BLaER1 treated with 17β-estradiol and CSF1 and Interleukin-3, amounts not matched to agents 10 nM and 100 nM (cell line): Measurements from ENCODE around the gene PSEN2.
"Not testable (repeated sequence)": the region's sequence is repeated elsewhere in the genome, so short reads cannot be mapped to it uniquely, and the experiment has no call there.

ENCODE experiments used
- H3K27ac ChIP-seq, 11 experiments: shearing (Covaris generic); formaldehyde crosslinking; 2 replicates each; pipeline ENCODE4 v1.8.1; 2022
- H3K27me3 ChIP-seq, 11 experiments: shearing (Covaris generic); formaldehyde crosslinking; 2 replicates each; pipeline ENCODE4 v1.8.1; 2022
- H3K36me3 ChIP-seq, 11 experiments: shearing (Covaris generic); formaldehyde crosslinking; 2 replicates each; pipeline ENCODE4 v1.8.1; 2022
- H3K4me1 ChIP-seq, 10 experiments: shearing (Covaris generic); formaldehyde crosslinking; 2 replicates each; pipeline ENCODE4 v1.8.1; 2022
- H3K4me2 ChIP-seq, 11 experiments: shearing (Covaris generic); formaldehyde crosslinking; 2 replicates each; pipeline ENCODE4 v1.8.1; 2022
- H3K4me3 ChIP-seq, 10 experiments: shearing (Covaris generic); formaldehyde crosslinking; 2 replicates each; pipeline ENCODE4 v1.8.1; 2022
- H3K9ac ChIP-seq, 11 experiments: shearing (Covaris generic); formaldehyde crosslinking; 2 replicates each; pipeline ENCODE4 v1.8.1; 2022
- H3K9me3 ChIP-seq, 11 experiments: shearing (Covaris generic); formaldehyde crosslinking; replicated peaks in 1 of 11; 2 replicates each; pipeline ENCODE4 v1.8.1; 2022
- H4K20me1 ChIP-seq, 11 experiments: shearing (Covaris generic); formaldehyde crosslinking; 2 replicates each; pipeline ENCODE4 v1.8.1; 2022
- Cebpa-rat ChIP-seq, 11 experiments: shearing (Covaris generic); IDR thresholded peaks; 2 replicates each; pipeline ENCODE4 v1.8.1; 2022

Gene PSEN2

DNA sequence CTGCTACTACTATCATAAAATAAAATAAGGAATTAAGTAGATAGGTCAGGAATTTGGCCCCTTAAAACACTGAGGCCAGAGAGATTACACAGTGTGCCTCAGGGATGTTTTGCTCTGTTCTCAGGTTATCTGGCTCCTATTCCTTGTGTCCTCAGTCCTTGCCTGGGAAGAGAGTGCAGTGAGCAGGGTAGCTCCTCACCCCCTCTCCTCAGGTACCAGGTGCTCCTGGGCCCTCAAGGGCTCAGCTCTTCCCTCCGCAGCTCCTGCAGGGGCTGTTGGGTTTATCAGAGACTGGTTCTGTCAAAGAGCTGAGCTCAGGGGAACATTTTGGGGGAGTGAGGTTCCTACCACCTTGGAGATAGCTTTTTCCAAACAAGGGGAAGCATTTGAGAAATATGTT, 49.6 kb downstream of the PSEN2 start:
- no peak overlapping the region for H3K9ac ChIP-seq
- H3K27me3 ChIP-seq, result no peaks in the 10 kb centered on the region
- no peaks in the 10 kb centered on the region for H4K20me1 ChIP-seq
- TF ChIP-seq Cebpa-rat (IDR thresholded peaks at IDR 0.05), result no peak
- H3K27ac ChIP-seq, result no peak overlapping the region
- H3K4me2 ChIP-seq, result no peak overlapping the region
- peaks cover 0 to 25% (median 8%) of the 10 kb centered on the region in 11 experiments; a peak in 4 of 22 replicates for H3K9me3 ChIP-seq
- H3K4me1 ChIP-seq, result peaks cover 0 to 12% (median 10%) of the 10 kb centered on the region in 10 experiments; a peak in 11 of 20 replicates
- no peak overlapping the region for H3K4me3 ChIP-seq
- no peaks in the 10 kb centered on the region for H3K36me3 ChIP-seq

DNA sequence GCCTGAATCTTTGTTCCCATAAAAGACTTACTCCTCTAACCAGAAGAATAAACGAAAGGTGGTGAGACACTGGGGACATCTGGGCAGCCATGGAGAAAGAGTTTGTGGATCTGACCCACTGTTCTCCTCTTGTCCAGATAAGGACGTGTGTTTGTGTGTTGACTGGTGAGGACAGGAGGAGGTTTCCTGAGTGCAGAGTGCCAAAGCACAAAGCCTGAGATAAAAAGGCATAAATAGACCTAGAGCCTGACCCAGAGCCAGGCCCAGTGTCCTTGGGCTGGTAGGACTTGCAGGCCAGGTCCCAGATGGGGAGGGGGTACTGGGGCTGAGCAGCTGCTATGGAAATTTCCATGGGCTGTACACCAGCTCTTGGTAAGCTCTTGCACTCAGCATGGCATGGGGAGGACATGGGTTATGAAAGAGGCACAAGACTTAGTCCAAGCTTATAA, 50.1 kb downstream of the PSEN2 start:
- no peak overlapping the region for H3K27ac ChIP-seq
- no peaks in the 10 kb centered on the region for H3K27me3 ChIP-seq
- H3K36me3 ChIP-seq, result no peaks in the 10 kb centered on the region
- H4K20me1 ChIP-seq, result no peaks in the 10 kb centered on the region
- no peak for TF ChIP-seq Cebpa-rat (IDR thresholded peaks at IDR 0.05)
- H3K4me3 ChIP-seq, result no peak overlapping the region
- H3K4me1 ChIP-seq, result peaks cover 0 to 8% (median 6%) of the 10 kb centered on the region in 10 experiments; a peak in 11 of 20 replicates
- peaks cover 0 to 25% (median 8%) of the 10 kb centered on the region in 11 experiments; a peak in 4 of 22 replicates for H3K9me3 ChIP-seq
- H3K9ac ChIP-seq, result no peak overlapping the region
- no peak overlapping the region for H3K4me2 ChIP-seq

DNA sequence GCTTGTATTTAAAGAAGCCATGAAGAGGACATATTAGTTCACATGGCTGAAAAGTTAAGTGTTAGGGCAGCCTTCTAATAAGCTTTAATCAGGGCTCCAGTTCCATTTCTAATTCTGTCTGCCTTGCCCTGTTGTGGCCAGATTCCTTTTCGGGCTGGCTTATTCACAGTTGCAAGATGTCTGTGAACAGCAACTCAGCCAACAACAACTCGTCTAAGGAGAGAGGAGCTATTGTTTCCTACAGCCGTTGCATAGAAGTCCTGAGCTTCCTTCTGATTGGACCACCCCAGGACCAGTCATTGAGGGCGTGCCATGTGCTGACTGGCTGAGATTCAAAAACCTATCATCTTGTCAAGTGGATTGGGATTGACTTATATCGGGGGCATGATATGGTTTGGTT, 51.1 kb downstream of the PSEN2 start:
- H4K20me1 ChIP-seq, result no peaks in the 10 kb centered on the region
- H3K4me2 ChIP-seq, result no peak overlapping the region
- TF ChIP-seq Cebpa-rat (IDR thresholded peaks at IDR 0.05), result no peak
- peaks cover 0 to 25% (median 8%) of the 10 kb centered on the region in 11 experiments; a peak in 4 of 22 replicates for H3K9me3 ChIP-seq
- no peak overlapping the region for H3K27ac ChIP-seq
- no peaks in the 10 kb centered on the region for H3K4me1 ChIP-seq
- H3K27me3 ChIP-seq, result no peaks in the 10 kb centered on the region
- H3K4me3 ChIP-seq, result no peak overlapping the region
- H3K9ac ChIP-seq, result no peak overlapping the region
- H3K36me3 ChIP-seq, result no peaks in the 10 kb centered on the region

DNA sequence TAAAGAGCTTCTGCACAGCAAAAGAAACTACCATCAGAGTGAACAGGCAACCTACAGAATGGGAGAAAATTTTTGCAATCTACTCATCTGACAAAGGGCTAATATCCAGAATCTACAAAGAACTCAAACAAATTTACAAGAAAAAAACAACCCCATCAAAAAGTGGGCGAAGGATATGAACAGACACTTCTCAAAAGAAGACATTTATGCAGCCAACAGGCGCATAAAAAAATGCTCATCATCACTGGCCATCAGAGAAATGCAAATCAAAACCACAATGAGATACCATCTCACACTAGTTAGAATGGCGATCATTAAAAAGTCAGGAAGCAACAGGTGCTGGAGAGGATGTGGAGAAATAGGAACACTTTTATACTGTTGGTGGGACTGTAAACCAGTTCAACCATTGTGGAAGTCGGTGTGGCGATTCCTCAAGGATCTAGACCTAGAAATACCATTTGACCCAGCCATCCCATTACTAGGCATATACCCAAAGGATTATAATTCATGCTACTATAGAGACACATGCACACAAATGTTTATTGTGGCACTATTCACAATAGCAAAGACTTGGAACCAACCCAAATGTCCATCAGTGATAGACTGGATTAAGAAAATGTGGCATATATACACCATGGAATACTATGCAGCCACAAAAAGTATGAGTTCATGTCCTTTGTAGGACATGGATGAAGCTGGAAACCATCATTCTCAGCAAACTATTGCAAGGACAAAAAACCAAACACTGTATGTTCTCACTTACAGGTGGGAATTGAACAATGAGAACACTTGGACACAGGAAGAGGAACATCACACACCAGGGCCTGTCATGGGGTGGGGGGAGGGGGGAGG, 59.1 kb downstream of the PSEN2 start:
- not testable (repeated sequence) for H3K27me3 ChIP-seq, H4K20me1 ChIP-seq, H3K36me3 ChIP-seq, H3K4me1 ChIP-seq, H3K9ac ChIP-seq, H3K27ac ChIP-seq, H3K4me2 ChIP-seq, H3K4me3 ChIP-seq
- H3K9me3 ChIP-seq, result peaks cover 18 to 28% (median 21%) of the 10 kb centered on the region in 11 experiments

DNA sequence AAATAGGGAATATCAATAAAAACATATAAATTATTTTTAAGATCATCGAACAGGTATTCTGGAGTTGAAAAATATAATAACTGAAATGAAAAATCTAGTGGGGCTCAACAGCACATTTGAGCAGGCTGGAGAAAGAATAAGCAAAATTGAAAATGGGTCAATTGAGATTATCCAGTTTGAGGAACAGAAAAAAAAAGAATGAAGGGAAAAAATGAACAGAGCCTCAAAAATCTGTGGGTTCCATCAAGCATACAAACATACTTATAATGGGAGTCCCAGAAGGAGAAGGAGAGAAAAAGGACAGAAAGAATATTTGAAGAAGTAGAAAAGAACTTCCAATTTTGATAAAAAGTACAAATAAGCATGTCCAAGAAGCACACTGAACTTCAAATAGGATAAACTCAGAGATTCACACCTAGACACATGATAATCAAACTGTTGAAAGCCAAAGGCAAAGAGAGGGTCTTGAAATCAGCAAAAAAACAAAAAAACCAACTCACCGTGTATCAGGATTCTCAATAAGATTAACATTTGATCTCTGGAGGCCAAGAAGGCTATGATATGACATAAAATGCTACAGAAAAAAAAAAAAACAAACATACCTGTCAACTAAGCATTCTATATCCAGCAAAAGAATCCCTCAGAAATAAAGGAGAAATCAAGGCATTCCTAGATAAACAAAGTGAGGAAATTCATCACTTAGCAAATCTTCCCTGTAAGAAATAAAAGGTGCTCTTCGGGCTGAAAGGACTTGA, 64.2 kb downstream of the PSEN2 start:
- Histone ChIP-seq H3K36me3 (peaks cover 0 to 7% (median 0%) of the 10 kb centered on the region in 11 experiments; a peak in 1 of 22 replicates), H3K27ac (no peak overlapping the region), H3K4me1 (peaks cover 14 to 24% (median 20%) of the 10 kb centered on the region in 10 experiments), H3K27me3 (no peaks in the 10 kb centered on the region), H3K9ac (no peak overlapping the region), H4K20me1 (no peaks in the 10 kb centered on the region), H3K4me3 (no peak overlapping the region), H3K4me2 (no peak overlapping the region), H3K9me3 (peaks cover 36 to 46% (median 40%) of the 10 kb centered on the region in 11 experiments)
- no peak for TF ChIP-seq Cebpa-rat (IDR thresholded peaks at IDR 0.05)

DNA sequence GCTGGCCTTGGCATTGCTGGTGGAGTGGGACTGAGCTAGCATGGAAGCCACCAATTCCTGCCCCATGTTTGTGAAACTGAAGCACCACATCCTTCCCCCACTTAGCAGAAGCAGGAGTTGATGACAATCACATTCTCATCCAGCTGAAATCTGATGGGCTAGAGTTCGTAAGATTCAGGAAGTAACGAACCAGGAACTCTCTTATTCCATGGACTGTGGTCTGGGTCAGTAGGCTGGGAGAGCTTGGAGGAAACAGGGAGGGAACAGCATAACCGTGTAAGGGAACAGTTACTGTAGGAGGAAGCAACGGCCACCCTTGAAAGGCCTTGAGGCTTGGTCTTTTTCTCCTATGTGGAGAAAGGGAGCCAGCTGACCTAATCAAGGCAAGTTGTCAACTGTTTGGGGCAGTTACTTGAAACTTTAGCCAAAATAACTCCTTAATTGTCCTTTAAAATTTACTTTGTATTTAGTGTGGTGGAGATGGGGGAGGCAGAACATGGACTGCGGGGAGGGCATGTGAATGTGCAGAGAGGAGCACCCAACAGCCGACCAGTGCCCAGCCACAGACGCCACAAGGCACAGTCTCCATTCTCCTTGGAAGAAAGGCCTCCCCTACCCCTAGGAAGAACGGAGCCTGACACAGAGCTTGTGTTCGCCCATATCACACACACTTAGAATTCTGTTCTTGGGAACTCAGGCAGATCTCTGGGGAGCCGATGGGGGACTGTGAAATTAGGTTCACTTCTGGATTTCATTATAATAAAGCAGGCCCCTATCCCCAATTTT, 67.7 kb downstream of the PSEN2 start:
- Histone ChIP-seq H3K4me1 (peaks cover 39 to 52% (median 47%) of the 10 kb centered on the region in 10 experiments), H4K20me1 (peaks cover 0 to 13% (median 0%) of the 10 kb centered on the region in 11 experiments; a peak in 7 of 22 replicates), H3K27ac (peak overlapping the region; percentile 76 to 99 (median 97); a peak in 21 of 22 replicates), H3K4me3 (peak overlapping the region in 4 of 10 experiments; percentile 69 to 75 (median 74); a peak in 6 of 20 replicates), H3K4me2 (peak overlapping the region; percentile 79 to 98 (median 94)), H3K27me3 (no peaks in the 10 kb centered on the region), H3K36me3 (peaks cover 0 to 7% (median 0%) of the 10 kb centered on the region in 11 experiments; a peak in 1 of 22 replicates), H3K9me3 (peaks cover 31 to 38% (median 33%) of the 10 kb centered on the region in 11 experiments), H3K9ac (peak overlapping the region in 10 of 11 experiments; percentile 85 to 97 (median 94); a peak in 19 of 22 replicates)
- no peak for TF ChIP-seq Cebpa-rat (IDR thresholded peaks at IDR 0.05)

DNA sequence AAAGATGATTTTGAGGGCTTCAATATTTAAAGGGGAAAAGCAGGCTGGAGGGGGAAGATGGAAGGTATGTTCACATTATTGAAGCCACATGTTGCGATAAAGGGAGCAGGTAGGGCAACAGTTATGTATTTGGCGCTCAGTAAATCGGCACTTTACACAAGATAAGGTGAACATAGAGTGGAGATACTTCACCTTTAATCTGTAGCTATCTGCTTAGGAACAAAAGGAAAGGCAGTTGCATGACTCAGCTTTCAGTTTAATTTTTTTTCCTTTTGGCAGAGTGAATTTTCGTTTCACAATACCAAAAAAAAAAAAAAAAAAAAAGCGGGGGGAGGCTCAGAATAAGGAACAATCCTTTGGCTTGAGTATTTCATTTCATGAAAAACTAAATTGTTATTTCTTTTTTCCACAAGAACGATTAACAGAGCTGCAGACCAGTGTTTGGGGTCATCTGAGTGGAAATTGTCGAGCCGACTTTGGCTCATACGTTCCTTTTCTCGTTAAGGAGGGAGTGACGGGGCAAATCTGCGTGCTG, 68.6 kb downstream of the PSEN2 start:
- H3K27ac ChIP-seq, result peak overlapping the region; percentile 76 to 99 (median 97)
- peaks cover 23 to 30% (median 24%) of the 10 kb centered on the region in 11 experiments for H3K9me3 ChIP-seq
- H3K36me3 ChIP-seq, result peaks cover 0 to 7% (median 0%) of the 10 kb centered on the region in 11 experiments; a peak in 1 of 22 replicates
- H3K9ac ChIP-seq, result peak overlapping the region; percentile 83 to 97 (median 93)
- no peak for TF ChIP-seq Cebpa-rat (IDR thresholded peaks at IDR 0.05)
- peaks cover 46 to 57% (median 52%) of the 10 kb centered on the region in 10 experiments for H3K4me1 ChIP-seq
- H3K4me3 ChIP-seq, result peak overlapping the region; percentile 69 to 87 (median 74)
- H3K4me2 ChIP-seq, result peak overlapping the region; percentile 79 to 98 (median 94)
- H4K20me1 ChIP-seq, result peaks cover 0 to 21% (median 4%) of the 10 kb centered on the region in 11 experiments; a peak in 9 of 22 replicates
- H3K27me3 ChIP-seq, result no peaks in the 10 kb centered on the region

DNA sequence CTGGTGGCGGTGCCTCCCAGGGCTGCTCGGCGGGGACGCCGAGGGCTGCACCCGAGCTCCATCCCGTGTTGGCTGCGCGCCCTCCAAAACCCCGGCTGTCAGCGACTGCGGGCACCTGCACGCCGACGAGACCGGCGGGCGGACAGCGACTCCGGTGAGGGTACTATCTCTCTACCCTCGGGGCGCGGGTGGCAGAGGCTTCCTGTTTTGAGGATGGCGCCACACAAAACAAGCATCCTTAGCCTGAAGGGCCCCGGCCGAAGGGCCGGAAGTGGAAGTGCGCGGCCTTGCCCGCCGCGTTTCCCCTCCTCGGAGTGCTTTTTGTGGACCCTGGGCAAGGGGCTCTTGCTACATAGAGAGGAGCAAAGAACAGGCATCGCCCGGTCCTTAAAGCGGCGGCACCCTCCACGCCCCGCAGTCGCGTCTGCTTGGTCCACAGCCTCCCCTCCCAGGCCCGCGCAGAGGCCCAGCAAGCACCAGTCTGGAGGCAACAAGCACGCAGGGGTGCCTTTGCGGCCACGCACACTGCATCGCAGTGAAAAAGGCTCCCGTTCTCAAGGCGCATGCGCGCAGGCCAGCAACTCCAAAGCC, 69.1 kb downstream of the PSEN2 start:
- Histone ChIP-seq H3K27me3 (no peaks in the 10 kb centered on the region), H3K36me3 (peaks cover 0 to 6% (median 0%) of the 10 kb centered on the region in 11 experiments; a peak in 1 of 22 replicates), H3K4me1 (peaks cover 49 to 59% (median 54%) of the 10 kb centered on the region in 10 experiments), H3K4me2 (peak overlapping the region; percentile 79 to 98 (median 94)), H3K27ac (peak overlapping the region; percentile 76 to 99 (median 97)), H4K20me1 (peaks cover 0 to 26% (median 5%) of the 10 kb centered on the region in 11 experiments; a peak in 9 of 22 replicates), H3K9me3 (peaks cover 17 to 24% (median 19%) of the 10 kb centered on the region in 11 experiments), H3K9ac (peak overlapping the region; percentile 83 to 97 (median 93)), H3K4me3 (peak overlapping the region; percentile 69 to 87 (median 74))
- TF ChIP-seq Cebpa-rat (IDR thresholded peaks at IDR 0.05), result no peak
